22Rv1 (cell line): ENCODE measurements around the gene MSMO1.

Source experiments
- H3K27ac ChIP-seq: fragments of 450-650 bp; 2 replicates; pipeline ENCODE4 v1.5.1; 2017
- CTCF ChIP-seq: fragments of 450-650 bp; IDR thresholded peaks from 2 replicates; pipeline ENCODE4 v1.5.1; 2017; ENCODE audit warnings: mild to moderate bottlenecking
- ZFX ChIP-seq: fragments of 450-650 bp; IDR thresholded peaks from 2 replicates; pipeline ENCODE4 v1.6.1; 2017; ENCODE audit warnings: antibody characterized with exemption, borderline replicate concordance

Gene MSMO1

GRCh38 chr4:165364452-165365080 lies 37.1 kb downstream of the MSMO1 start:
- no peak overlapping the region for H3K27ac ChIP-seq

GRCh38 chr4:165367040-165367439 lies 39.6 kb downstream of the MSMO1 start:
- H3K27ac ChIP-seq: no peak overlapping the region
- TF ChIP-seq ZFX (no peak), CTCF (no peak)

More at GRCh38 chr4:165364452-165365080, 37.1 kb downstream of the MSMO1 start:
- TF ChIP-seq CTCF (no peak), ZFX (no peak)

DNA sequence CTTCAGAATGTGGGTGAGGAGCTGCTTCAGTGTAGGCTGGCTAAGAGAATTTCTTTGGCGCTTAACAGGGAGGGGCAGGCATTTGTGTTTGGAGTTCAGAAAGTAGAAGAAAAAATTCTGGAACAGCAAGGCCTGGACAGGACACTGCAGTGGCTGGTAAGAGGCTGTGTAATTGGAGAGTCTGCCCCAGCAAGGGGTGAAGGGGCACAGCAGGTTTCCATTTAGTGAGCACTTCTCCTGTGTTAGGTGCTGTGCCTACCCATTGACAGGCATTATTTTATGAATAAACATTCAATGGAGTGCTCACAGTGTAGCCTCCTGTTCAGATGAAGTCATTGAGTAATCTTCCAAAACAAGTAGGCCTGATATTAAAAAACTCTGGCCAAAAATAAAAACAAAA lies 40.6 kb downstream of the MSMO1 start:
- no peak overlapping the region for H3K27ac ChIP-seq
- no peak for TF ChIP-seq CTCF

- H3K27ac ChIP-seq: no peak overlapping the region
- TF ChIP-seq CTCF (no peak), ZFX (no peak)
These were observed 41.1 kb downstream of the MSMO1 start for GRCh38 chr4:165368567-165368966.

DNA sequence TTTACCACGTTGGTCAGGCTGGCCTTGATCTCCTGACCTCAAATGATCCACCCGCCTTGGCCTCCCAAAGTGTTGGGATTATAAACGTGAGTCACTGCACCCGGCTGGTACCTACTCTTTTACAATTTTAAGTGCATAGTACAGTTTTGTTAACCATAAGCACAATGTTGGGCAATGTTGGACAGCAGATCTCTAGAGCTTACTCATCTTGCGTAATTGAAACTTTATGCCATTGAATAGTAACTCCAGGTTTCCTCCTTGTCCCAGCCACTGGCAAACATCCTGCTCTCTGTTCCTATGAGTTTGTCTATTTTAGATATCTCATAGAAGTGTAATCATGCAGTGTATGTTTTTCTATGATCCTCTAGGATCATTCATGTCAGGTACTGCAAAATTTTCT lies 42.1 kb downstream of the MSMO1 start:
- H3K27ac ChIP-seq: no peak overlapping the region
- TF ChIP-seq ZFX (no peak), CTCF (no peak)

- TF ChIP-seq ZFX (no peak), CTCF (no peak)
These were observed 43.1 kb downstream of the MSMO1 start for GRCh38 chr4:165370530-165370929.

GRCh38 chr4:165375465-165375864 lies 48.0 kb downstream of the MSMO1 start:
- H3K27ac ChIP-seq: no peak overlapping the region
- TF ChIP-seq CTCF (no peak), ZFX (no peak)

More at GRCh38 chr4:165370530-165370929, 43.1 kb downstream of the MSMO1 start:
- H3K27ac ChIP-seq: no peak overlapping the region
